OCI-LY1 (cell line): ENCODE data around the gene CD248.

Source experiments
- EZH2 ChIP-seq: fragments of 200-600 bp; sonication (generic), shearing (Covaris generic); IDR thresholded peaks from 2 replicates; pipeline ENCODE4 v1.8.0; 2017; ENCODE audit warnings: borderline replicate concordance, mixed run types, mild to moderate bottlenecking, antibody characterized with exemption, low read length, moderate library complexity, mixed read lengths
- TF ChIP-seq, protein P1 (sequence below): fragments of 200-600 bp; sonication (generic), shearing (Covaris generic); IDR thresholded peaks from 2 replicates; pipeline ENCODE4 v1.5.1; 2017; ENCODE audit warnings: mild to moderate bottlenecking, antibody characterized with exemption, low read length, moderate library complexity, mixed read lengths

DNA sequence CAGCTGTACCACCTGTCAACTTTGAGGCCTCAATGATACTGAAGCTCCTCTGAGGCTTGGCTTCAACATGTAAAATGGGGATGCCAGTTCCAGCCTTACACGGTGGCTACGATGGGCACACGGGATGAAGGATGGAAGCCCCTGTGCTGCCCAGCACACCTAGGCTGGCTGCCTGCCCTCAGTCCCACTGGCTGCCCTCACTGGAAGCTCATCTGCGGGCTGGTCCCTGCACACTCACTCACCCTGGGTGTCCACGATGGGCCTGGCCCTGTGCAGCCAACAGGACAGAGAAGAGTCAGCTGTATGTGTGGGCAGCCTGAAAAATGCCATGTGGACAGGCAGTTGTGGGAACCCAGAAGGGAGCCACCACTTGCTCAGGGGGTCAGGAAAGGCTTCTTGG lies 30.1 kb downstream of the CD248 start:
- TF ChIP-seq, protein P1, sequence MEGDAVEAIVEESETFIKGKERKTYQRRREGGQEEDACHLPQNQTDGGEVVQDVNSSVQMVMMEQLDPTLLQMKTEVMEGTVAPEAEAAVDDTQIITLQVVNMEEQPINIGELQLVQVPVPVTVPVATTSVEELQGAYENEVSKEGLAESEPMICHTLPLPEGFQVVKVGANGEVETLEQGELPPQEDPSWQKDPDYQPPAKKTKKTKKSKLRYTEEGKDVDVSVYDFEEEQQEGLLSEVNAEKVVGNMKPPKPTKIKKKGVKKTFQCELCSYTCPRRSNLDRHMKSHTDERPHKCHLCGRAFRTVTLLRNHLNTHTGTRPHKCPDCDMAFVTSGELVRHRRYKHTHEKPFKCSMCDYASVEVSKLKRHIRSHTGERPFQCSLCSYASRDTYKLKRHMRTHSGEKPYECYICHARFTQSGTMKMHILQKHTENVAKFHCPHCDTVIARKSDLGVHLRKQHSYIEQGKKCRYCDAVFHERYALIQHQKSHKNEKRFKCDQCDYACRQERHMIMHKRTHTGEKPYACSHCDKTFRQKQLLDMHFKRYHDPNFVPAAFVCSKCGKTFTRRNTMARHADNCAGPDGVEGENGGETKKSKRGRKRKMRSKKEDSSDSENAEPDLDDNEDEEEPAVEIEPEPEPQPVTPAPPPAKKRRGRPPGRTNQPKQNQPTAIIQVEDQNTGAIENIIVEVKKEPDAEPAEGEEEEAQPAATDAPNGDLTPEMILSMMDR, result no peak
- TF ChIP-seq EZH2, result no peak
